SK-N-SH (cell line): ENCODE data around the gene GRK5.

Experiments used
- POLR2AphosphoS5 ChIP-seq: IDR thresholded peaks from 2 replicates; pipeline ENCODE4 v1.6.1; 2012; ENCODE audit warnings: low read depth, low read length
- RAD21 ChIP-seq: IDR thresholded peaks from 2 replicates; pipeline ENCODE4 v1.6.1; 2012; ENCODE audit warnings: mild to moderate bottlenecking, low read length
- TF ChIP-seq, protein P1 (sequence below): fragments of 200-600 bp; sonication (generic); IDR thresholded peaks from 2 replicates; pipeline ENCODE4 v1.6.1; 2017; ENCODE audit warnings: antibody characterized with exemption, mild to moderate bottlenecking, moderate library complexity

DNA sequence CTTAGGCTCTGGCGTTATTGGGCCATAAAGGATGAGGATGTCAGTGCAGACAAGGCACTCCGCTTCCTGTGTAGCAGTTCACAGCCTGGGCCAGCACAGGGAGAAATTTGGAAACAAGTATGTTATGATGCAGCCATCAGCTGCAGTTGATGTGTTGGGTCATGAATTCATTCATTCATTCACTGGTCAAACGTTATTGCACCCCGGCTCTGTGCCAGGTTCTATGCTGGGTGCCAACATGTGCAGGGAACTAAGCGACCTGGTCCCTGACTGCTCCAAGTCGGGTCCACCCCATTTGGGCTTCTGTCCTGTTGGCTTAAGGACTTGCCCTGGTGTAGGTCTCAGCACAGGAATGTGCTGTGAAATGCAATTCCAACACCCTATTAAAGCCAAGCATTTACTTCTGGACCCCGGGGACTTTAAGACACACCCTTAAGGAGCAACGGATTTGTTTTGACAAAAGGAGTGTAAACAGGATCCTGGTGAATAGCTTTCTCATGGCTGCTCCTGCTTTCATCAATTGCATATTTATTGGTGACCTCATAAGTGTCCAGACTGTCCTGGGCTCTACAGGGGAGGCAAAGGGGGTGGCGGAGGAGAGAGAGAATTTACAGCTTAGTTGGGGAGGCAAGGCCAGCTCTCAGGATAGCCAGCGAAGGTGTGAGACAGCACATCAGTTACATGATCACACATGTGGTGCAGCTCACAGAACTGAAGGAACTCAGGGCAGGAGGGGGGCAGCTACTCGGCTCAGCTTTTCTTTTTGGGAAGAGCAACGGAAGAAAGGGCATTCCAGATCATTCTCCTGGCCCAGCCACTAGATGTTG, 158.6 kb downstream of the GRK5 start:
- TF ChIP-seq RAD21 (no peak), POLR2AphosphoS5 (no peak)
- TF ChIP-seq, protein P1, sequence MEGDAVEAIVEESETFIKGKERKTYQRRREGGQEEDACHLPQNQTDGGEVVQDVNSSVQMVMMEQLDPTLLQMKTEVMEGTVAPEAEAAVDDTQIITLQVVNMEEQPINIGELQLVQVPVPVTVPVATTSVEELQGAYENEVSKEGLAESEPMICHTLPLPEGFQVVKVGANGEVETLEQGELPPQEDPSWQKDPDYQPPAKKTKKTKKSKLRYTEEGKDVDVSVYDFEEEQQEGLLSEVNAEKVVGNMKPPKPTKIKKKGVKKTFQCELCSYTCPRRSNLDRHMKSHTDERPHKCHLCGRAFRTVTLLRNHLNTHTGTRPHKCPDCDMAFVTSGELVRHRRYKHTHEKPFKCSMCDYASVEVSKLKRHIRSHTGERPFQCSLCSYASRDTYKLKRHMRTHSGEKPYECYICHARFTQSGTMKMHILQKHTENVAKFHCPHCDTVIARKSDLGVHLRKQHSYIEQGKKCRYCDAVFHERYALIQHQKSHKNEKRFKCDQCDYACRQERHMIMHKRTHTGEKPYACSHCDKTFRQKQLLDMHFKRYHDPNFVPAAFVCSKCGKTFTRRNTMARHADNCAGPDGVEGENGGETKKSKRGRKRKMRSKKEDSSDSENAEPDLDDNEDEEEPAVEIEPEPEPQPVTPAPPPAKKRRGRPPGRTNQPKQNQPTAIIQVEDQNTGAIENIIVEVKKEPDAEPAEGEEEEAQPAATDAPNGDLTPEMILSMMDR: no peak
